GM11168 (cell line): ENCODE results near the gene THRA.

Experiments
- in situ Hi-C: fragments of 300-500 bp; cut with MboI; formaldehyde crosslinking; loops from one replicate; pipeline ENCODE4 v1.12.0; 2022; ENCODE audit warnings: low sequenced_read_pairs; ENCODE audit not compliant: unreplicated experiment

Gene THRA, protein sequence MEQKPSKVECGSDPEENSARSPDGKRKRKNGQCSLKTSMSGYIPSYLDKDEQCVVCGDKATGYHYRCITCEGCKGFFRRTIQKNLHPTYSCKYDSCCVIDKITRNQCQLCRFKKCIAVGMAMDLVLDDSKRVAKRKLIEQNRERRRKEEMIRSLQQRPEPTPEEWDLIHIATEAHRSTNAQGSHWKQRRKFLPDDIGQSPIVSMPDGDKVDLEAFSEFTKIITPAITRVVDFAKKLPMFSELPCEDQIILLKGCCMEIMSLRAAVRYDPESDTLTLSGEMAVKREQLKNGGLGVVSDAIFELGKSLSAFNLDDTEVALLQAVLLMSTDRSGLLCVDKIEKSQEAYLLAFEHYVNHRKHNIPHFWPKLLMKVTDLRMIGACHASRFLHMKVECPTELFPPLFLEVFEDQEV

DNA sequence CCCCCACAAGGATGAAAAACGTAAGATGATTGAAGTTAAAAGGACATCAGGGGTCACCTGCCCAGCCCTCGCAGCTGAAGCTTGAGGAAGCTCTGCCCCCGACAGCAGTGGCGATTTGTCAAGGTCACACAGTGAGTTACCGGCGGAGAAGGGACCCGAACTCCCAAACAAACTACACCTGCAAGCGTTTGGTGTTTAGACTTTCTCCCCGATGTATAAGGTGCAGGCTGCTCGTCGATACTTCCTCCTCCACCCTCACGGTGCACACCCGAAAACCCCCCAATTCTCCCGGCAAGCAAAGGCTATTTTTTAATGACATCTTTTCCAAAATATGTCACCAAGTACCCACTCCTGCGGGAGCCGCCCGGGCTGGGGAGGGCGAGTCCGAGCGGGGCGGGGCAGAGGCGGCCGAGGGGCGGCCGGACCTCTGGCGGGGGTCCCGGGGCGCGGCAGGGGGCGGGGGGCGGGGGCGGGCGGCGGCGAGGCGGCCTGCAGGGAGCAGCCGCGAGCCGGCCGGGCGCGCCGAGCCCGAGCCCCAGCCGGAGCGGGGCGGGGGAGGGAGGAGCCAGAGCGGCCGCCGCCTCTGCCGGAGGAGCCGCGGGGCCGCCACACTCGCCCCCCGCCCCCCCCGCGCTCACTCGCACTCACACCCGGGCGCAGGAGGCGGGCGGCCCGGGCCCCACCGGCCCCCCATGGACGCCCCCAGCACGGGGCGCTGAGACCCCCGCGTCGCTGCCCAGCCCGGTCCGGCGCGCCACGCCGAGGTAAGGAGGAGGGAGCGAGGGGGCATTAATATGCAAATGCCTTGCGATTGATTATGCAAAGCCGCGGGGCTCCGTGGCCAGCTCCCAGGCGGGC lies at the start of gene THRA:
THRA (plus strand) TSS at position 637 of the 858 bp plus-strand sequence. CDS start 11,524 bp downstream, outside the sequence.
- in situ Hi-C loops, result no loop called here

- in situ Hi-C loops, result no loop called here
Observed at GRCh38 chr17:40014375-40014980, 48.3 kb upstream of the THRA start.

- in situ Hi-C loops, result no loop called here
Observed at GRCh38 chr17:40015005-40015997, 47.5 kb upstream of the THRA start, which contains the start of gene CSF3. CSF3 (plus strand) TSS chr17:40015440; CDS start chr17:40015475, 35 bp downstream.

GRCh38 chr17:40015998-40016985 lies 46.5 kb upstream of the THRA start:
- in situ Hi-C loops, result no loop called here

GRCh38 chr17:40017422-40018080 lies 45.2 kb upstream of the THRA start:
- in situ Hi-C loops, result no loop called here

DNA sequence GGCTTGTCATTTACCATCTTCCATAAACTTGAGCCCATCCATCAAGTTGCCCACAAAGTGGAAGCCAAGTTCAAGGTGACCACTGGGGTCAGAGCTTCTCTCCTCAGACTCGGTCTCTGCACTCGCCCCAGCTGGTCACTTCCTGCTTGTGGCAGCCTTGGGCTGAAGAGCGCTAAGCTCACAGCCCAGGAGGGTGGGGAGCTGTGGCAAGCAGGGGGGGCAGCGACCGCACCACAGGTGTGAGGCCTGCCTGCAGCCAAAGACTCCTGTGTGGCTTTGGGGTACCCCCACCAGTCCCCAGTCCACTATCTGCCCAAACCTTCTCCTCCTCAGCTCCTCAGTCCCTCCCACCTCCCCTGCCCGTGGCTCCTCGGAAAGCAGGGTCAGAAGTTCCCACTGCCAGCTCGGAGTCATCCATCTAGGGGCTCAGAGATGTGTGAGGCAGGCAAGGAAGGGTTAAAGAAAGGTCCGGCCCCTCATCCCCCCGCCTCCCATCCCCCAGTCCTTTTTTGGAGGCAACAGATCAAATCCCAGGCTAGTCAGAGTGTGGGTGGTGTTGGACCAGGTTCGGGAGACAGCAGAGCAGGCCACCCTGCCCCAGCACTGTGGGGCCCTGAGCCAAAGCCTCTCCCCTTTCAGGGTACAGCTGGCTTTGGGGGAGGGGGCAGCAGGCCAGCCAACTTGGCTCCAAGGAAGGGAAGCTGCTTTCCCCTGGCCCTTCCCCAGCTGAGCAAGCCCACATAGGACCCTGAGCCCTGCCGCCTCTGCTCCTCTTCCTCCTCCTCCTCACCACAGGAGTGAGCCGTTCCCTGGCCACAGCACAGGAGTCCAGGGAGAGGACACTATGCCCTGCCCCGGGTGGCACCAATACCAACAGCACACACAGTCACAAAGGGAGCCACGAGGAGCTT lies 44.3 kb upstream of the THRA start:
- in situ Hi-C loops, result no loop called here

GRCh38 chr17:40019140-40019991 lies 43.4 kb upstream of the THRA start:
- in situ Hi-C loops, result no loop called here

DNA sequence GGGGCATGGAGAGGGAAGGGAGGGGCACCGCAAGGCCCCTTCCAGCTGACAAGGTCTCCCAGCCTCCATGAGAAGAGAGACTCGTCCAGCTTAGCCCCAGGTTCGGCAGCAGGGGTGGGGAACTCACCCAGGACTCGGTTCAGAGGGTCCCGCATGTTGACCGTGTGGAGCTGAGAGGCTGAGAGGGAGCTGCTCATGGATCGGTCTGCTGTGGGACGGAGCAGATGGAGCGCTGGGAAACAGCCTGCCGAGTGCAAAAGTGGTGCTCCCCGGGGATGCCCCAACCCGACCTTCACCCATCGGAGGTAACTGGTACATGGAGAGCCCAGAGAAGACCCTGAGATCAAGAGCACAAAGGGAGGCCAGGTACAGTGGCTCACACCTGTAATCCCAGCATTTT lies 42.6 kb upstream of the THRA start:
- in situ Hi-C loops, result no loop called here

GRCh38 chr17:40021451-40021971 lies 41.3 kb upstream of the THRA start:
- in situ Hi-C loops, result no loop called here

DNA sequence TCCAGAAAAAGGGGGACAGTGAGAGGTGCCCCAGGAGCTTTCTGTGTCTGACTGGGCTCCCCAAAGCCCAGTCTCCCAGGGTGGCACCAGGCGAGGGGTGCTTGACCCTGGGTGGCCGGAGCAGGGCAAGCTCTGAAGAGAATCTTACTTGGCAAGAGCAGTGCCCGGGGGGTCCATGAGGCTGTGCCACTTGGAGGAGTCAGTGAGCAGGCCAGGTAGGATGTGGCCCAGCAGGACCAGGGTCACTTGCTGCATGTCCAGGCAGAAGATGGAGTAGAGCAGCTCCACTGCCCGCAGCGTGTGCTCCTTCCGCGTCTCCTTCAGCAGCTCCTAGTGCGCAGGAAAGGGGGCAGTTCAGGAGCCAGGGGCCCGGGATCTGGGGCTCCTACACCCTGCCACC lies 40.3 kb upstream of the THRA start:
- in situ Hi-C loops, result no loop called here

DNA sequence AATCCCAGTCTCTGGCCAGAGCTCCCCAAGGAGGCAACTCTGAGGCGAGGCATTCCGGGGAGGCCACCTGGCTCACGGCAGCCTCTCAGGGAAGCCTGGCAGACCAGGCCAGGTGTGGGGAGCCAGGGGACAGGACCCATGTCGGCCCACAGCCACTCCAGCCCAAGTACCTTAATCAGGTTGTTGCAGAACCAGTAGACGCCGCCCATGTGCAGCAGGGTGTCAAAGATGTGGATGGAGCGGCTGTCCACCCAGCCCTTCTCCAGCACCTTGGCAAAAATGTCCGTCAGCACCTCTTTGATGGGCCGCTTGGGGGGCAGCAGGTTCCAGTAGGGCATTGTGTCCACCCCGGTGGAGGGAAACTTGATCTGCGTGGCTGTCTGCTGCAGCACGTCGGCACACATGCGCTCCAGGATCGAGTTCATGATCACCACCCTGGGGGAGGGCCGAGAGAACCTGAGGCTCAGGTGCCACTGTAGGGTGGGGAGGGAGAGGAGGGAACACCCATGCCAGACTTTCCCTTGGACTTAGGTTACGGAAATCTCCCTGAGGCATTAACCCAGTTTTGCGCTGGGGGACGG lies 39.7 kb upstream of the THRA start:
- in situ Hi-C loops, result no loop called here

GRCh38 chr17:40023590-40024292 lies 39.0 kb upstream of the THRA start:
- in situ Hi-C loops, result no loop called here

GRCh38 chr17:40024901-40025300 lies 37.9 kb upstream of the THRA start:
- in situ Hi-C loops, result no loop called here

GRCh38 chr17:40025559-40025958 lies 37.2 kb upstream of the THRA start:
- in situ Hi-C loops, result no loop called here
